Prostate gland (tissue), 2 donors: ENCODE measurements around the gene DAP.

Source experiments
- POLR2AphosphoS5 ChIP-seq: sonication (generic); formaldehyde crosslinking; IDR thresholded peaks from one replicate; pipeline ENCODE4 v1.6.1; 2017; ENCODE audit warnings: antibody characterized with exemption
- TF ChIP-seq, protein P1 (sequence below), 4 experiments: fragments of 200-600 bp in 2 of 4; fragments of 450-650 bp in 2 of 4; sonication (generic) in 2 of 4; IDR thresholded peaks; 1 replicate in 3 of 4; 2 replicates in 1 of 4; pipeline ENCODE4 v1.5.1; 2016 to 2019; ENCODE audit warnings: antibody characterized with exemption in 4 of 4, mild to moderate bottlenecking in 2 of 4, moderate library complexity in 2 of 4

GRCh38 chr5:10679336-10679988 lies 81.6 kb downstream of the DAP start:
- TF ChIP-seq, protein P1, sequence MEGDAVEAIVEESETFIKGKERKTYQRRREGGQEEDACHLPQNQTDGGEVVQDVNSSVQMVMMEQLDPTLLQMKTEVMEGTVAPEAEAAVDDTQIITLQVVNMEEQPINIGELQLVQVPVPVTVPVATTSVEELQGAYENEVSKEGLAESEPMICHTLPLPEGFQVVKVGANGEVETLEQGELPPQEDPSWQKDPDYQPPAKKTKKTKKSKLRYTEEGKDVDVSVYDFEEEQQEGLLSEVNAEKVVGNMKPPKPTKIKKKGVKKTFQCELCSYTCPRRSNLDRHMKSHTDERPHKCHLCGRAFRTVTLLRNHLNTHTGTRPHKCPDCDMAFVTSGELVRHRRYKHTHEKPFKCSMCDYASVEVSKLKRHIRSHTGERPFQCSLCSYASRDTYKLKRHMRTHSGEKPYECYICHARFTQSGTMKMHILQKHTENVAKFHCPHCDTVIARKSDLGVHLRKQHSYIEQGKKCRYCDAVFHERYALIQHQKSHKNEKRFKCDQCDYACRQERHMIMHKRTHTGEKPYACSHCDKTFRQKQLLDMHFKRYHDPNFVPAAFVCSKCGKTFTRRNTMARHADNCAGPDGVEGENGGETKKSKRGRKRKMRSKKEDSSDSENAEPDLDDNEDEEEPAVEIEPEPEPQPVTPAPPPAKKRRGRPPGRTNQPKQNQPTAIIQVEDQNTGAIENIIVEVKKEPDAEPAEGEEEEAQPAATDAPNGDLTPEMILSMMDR (IDR thresholded peaks at IDR 0.05): no peak
- no peak for TF ChIP-seq POLR2AphosphoS5
